GM06990 (cell line): ENCODE data around the gene TMEM253.

Experiments used
- DNase-seq: peaks from one replicate; pipeline ENCODE4 v3.0.0-alpha.2; 2011; ENCODE audit not compliant: insufficient read length; ENCODE audit errors: extremely low read depth
- H3K27me3 ChIP-seq: replicated peaks from 2 replicates; pipeline ENCODE4 v1.6.0; 2011; ENCODE audit warnings: low read length; ENCODE audit not compliant: control insufficient read depth, insufficient read depth
- H3K36me3 ChIP-seq: 2 replicates; pipeline ENCODE4 v1.5.1; 2011; ENCODE audit warnings: low read length; ENCODE audit not compliant: control insufficient read depth, insufficient read depth
- H3K4me3 ChIP-seq: replicated peaks from 2 replicates; pipeline ENCODE4 v1.5.1; 2011; ENCODE audit warnings: low read depth, mild to moderate bottlenecking, control low read depth, low read length
- CTCF ChIP-seq: IDR thresholded peaks from 2 replicates; pipeline ENCODE4 v1.5.1; 2011; ENCODE audit warnings: low read length, control low read depth, mild to moderate bottlenecking, inconsistent platforms; ENCODE audit not compliant: insufficient read depth, poor library complexity, severe bottlenecking

Gene TMEM253

GRCh38 chr14:21112255-21112654, 11.4 kb downstream of the TMEM253 start:
- Histone ChIP-seq H3K4me3 (no peak overlapping the region), H3K36me3 (no peaks in the 10 kb centered on the region), H3K27me3 (no peaks in the 10 kb centered on the region)
- DNase-seq: no peak
- TF ChIP-seq CTCF: no peak

GRCh38 chr14:21113369-21113768, 12.5 kb downstream of the TMEM253 start:
- no peak for TF ChIP-seq CTCF
- no peaks in the 10 kb centered on the region for H3K27me3 ChIP-seq
- H3K4me3 ChIP-seq: no peak overlapping the region
- no peak for DNase-seq
- H3K36me3 ChIP-seq: no peaks in the 10 kb centered on the region

GRCh38 chr14:21118933-21119332, 18.1 kb downstream of the TMEM253 start:
- Histone ChIP-seq H3K27me3 (no peaks in the 10 kb centered on the region), H3K36me3 (no peaks in the 10 kb centered on the region), H3K4me3 (no peak overlapping the region)
- no peak for TF ChIP-seq CTCF
- DNase-seq: no peak

- Histone ChIP-seq H3K36me3 (no peaks in the 10 kb centered on the region), H3K27me3 (no peaks in the 10 kb centered on the region), H3K4me3 (no peak overlapping the region)
- no peak for TF ChIP-seq CTCF
- DNase-seq: no peak
These were observed 19.8 kb downstream of the TMEM253 start for GRCh38 chr14:21120686-21121085.

GRCh38 chr14:21121122-21121521, 20.3 kb downstream of the TMEM253 start:
- TF ChIP-seq CTCF: no peak
- no peaks in the 10 kb centered on the region for H3K27me3 ChIP-seq
- no peak for DNase-seq
- H3K36me3 ChIP-seq: no peaks in the 10 kb centered on the region
- no peak overlapping the region for H3K4me3 ChIP-seq

- no peak for DNase-seq
- H3K4me3 ChIP-seq: no peak overlapping the region
These were observed 22.6 kb downstream of the TMEM253 start for GRCh38 chr14:21123429-21123828.

More at GRCh38 chr14:21123429-21123828, 22.6 kb downstream of the TMEM253 start:
- H3K36me3 ChIP-seq: no peaks in the 10 kb centered on the region
- no peaks in the 10 kb centered on the region for H3K27me3 ChIP-seq
- no peak for TF ChIP-seq CTCF
